NCI-H2029 treated with DMSO at 0.1 percent for 48 hours (cell line): ENCODE measurements around the gene DUSP2.

Experiments
- DNase-seq: peaks from one replicate; lab custom pipeline; 2025; lab: John Stamatoyannopoulos, UW

The DUSP2 gene

GRCh38 chr2:96099861-96100798 lies 45.1 kb downstream of the DUSP2 start:
- no peak for DNase-seq

GRCh38 chr2:96098900-96099590 lies 46.2 kb downstream of the DUSP2 start:
- DNase-seq: no peak

GRCh38 chr2:96097951-96098823 lies 47.1 kb downstream of the DUSP2 start:
- DNase-seq: no peak

- no peak for DNase-seq
These were observed 47.8 kb downstream of the DUSP2 start for GRCh38 chr2:96097441-96097840.

GRCh38 chr2:96095116-96095636 lies 50.1 kb downstream of the DUSP2 start:
- DNase-seq: peak; percentile 70

- DNase-seq: no peak
These were observed 51.7 kb downstream of the DUSP2 start for GRCh38 chr2:96093528-96093927.
